Measurements from ENCODE around the gene LY9. TPM values are rescaled to one million over a fixed set of nuclear protein-coding genes. Genes with fewer than 3 reads are reported as not detected.

LY9 gene
- total RNA-seq, 1 donor from 2014 or later = not detected

GRCh38 chr1:160838888-160839287, 42.9 kb downstream of the LY9 start:
- H3K4me2 ChIP-seq = no peak overlapping the region
- Mint-ChIP-seq H3K27ac (no peak overlapping the region), H3K36me3 (no peaks in the 10 kb centered on the region), H3K27me3 (ENCODE audit: insufficient read depth, low read depth) (no peaks in the 10 kb centered on the region), H3K9me3 (no peaks in the 10 kb centered on the region), H3K4me3 (no peak overlapping the region), H3K4me1 (peaks cover 18% of the 10 kb centered on the region)
- no peaks in the 10 kb centered on the region for H3K9me3 ChIP-seq (ENCODE audit: low read depth)
- no peak for DNase-seq (ENCODE audit: low spot score)
- no peaks in the 10 kb centered on the region for H4K20me1 ChIP-seq (ENCODE audit: low read depth)
- no peak overlapping the region for H2AFZ ChIP-seq (replicated peaks)
- H3K9ac ChIP-seq = no peak overlapping the region
- no peak overlapping the region for H3K27ac ChIP-seq
- no peaks in the 10 kb centered on the region for H3K79me2 ChIP-seq (ENCODE audit: low read depth)
- TF ChIP-seq EZH2phosphoT487 (IDR thresholded peaks at IDR 0.05) = no peak
- TF ChIP-seq CTCF (IDR thresholded peaks at IDR 0.05) = no peak
- no peak for TF ChIP-seq EZH2 (IDR thresholded peaks at IDR 0.05)
- no peaks in the 10 kb centered on the region for H3K36me3 ChIP-seq
- no peak overlapping the region for H3K4me3 ChIP-seq
- H3K4me1 ChIP-seq = peaks cover 19% of the 10 kb centered on the region
- H3K27me3 ChIP-seq = no peaks in the 10 kb centered on the region
- peaks cover 4% of the 10 kb centered on the region for H3F3A ChIP-seq (ENCODE audit: low read depth)

- no peaks in the 10 kb centered on the region for H4K20me1 ChIP-seq (ENCODE audit: low read depth)
- no peak for TF ChIP-seq EZH2 (IDR thresholded peaks at IDR 0.05)
- no peak for TF ChIP-seq CTCF (IDR thresholded peaks at IDR 0.05)
- TF ChIP-seq EZH2phosphoT487 (IDR thresholded peaks at IDR 0.05) = no peak
- H3K36me3 ChIP-seq = no peaks in the 10 kb centered on the region
- Mint-ChIP-seq H3K4me1 (peaks cover 18% of the 10 kb centered on the region), H3K27me3 (ENCODE audit: insufficient read depth, low read depth) (no peaks in the 10 kb centered on the region), H3K36me3 (no peaks in the 10 kb centered on the region), H3K27ac (no peak overlapping the region), H3K9me3 (no peaks in the 10 kb centered on the region), H3K4me3 (no peak overlapping the region)
- DNase-seq (ENCODE audit: low spot score) = no peak
- H3K4me2 ChIP-seq = no peak overlapping the region
- H3F3A ChIP-seq (ENCODE audit: low read depth) = peaks cover 4% of the 10 kb centered on the region
- no peaks in the 10 kb centered on the region for H3K27me3 ChIP-seq
- H3K9ac ChIP-seq = no peak overlapping the region
- H2AFZ ChIP-seq (replicated peaks) = no peak overlapping the region
- H3K4me3 ChIP-seq = no peak overlapping the region
- no peaks in the 10 kb centered on the region for H3K79me2 ChIP-seq (ENCODE audit: low read depth)
- H3K4me1 ChIP-seq = peaks cover 19% of the 10 kb centered on the region
- H3K27ac ChIP-seq = no peak overlapping the region
- H3K9me3 ChIP-seq (ENCODE audit: low read depth) = no peaks in the 10 kb centered on the region
These were observed 43.8 kb downstream of the LY9 start for GRCh38 chr1:160839746-160840145.

- no peak for DNase-seq (ENCODE audit: low spot score)
- Mint-ChIP-seq H3K9me3 (no peaks in the 10 kb centered on the region), H3K36me3 (no peaks in the 10 kb centered on the region), H3K27me3 (ENCODE audit: insufficient read depth, low read depth) (no peaks in the 10 kb centered on the region), H3K27ac (no peak overlapping the region), H3K4me3 (no peak overlapping the region), H3K4me1 (peaks cover 18% of the 10 kb centered on the region)
- no peaks in the 10 kb centered on the region for H3K27me3 ChIP-seq
- peaks cover 19% of the 10 kb centered on the region for H3K4me1 ChIP-seq
- no peak for TF ChIP-seq EZH2 (IDR thresholded peaks at IDR 0.05)
- TF ChIP-seq EZH2phosphoT487 (IDR thresholded peaks at IDR 0.05) = no peak
- no peak for TF ChIP-seq CTCF (IDR thresholded peaks at IDR 0.05)
- H3K9ac ChIP-seq = no peak overlapping the region
- peaks cover 4% of the 10 kb centered on the region for H3F3A ChIP-seq (ENCODE audit: low read depth)
- no peaks in the 10 kb centered on the region for H4K20me1 ChIP-seq (ENCODE audit: low read depth)
- H2AFZ ChIP-seq (replicated peaks) = no peak overlapping the region
- no peaks in the 10 kb centered on the region for H3K9me3 ChIP-seq (ENCODE audit: low read depth)
- no peaks in the 10 kb centered on the region for H3K79me2 ChIP-seq (ENCODE audit: low read depth)
- no peak overlapping the region for H3K4me3 ChIP-seq
- no peak overlapping the region for H3K27ac ChIP-seq
- no peak overlapping the region for H3K4me2 ChIP-seq
- H3K36me3 ChIP-seq = no peaks in the 10 kb centered on the region
These were observed 45.1 kb downstream of the LY9 start for GRCh38 chr1:160841079-160841478.

All from neural progenitor cell (in vitro differentiated cells).